Stimulated activated CD4-positive, alpha-beta T cell treated with anti-CD3 and anti-CD28 coated beads, Interleukin-12 subunit alpha, Interleukin-12 subunit beta, amount 100 ng/mL, for 48 hours (primary cell): ENCODE results near the gene IL10.
"Not testable (repeated sequence)": the region's sequence is repeated elsewhere in the genome, so short reads cannot be mapped to it uniquely, and the experiment has no call there.

Experiments
- DNase-seq, 3 donors: peaks; one replicate each; pipeline ENCODE4 v3.0.0-alpha.2; 2020; ENCODE audit warnings: low read depth in 2 of 3, low spot score in 1 of 3

IL10 gene

DNA sequence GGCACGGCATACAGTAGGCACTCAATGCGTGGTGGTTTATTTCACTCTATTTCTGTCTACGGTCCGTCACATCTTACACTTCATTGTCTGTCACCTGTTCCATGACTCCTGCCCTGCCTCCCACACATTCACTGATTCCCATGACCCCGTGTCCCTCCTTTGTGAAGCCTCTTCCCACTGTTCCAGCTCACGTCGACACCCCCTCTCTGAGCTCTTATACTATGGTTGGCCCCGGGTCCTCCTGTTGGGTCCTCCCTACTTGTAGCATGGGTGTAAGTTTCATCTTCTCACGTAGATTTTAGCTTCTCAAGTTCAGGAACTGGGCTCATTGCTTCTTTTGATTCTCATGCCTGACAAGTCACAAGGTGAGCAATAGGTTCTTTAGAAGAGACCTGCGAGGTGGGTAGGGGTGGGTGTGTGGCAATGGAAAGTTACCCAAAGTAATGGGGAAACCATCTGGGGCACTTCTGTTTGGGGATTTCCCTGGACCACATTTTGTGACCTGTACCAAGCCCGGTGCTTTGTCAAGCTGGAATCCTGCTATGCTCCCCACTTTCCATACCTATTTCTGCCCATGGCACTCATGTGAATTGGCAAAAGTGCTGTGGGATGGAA lies 22.1 kb upstream of the IL10 start:
- peak in 1 of 3 donors; percentile 53 for DNase-seq

GRCh38 chr1:206793620-206794019 lies 21.3 kb upstream of the IL10 start:
- DNase-seq: no peak

DNA sequence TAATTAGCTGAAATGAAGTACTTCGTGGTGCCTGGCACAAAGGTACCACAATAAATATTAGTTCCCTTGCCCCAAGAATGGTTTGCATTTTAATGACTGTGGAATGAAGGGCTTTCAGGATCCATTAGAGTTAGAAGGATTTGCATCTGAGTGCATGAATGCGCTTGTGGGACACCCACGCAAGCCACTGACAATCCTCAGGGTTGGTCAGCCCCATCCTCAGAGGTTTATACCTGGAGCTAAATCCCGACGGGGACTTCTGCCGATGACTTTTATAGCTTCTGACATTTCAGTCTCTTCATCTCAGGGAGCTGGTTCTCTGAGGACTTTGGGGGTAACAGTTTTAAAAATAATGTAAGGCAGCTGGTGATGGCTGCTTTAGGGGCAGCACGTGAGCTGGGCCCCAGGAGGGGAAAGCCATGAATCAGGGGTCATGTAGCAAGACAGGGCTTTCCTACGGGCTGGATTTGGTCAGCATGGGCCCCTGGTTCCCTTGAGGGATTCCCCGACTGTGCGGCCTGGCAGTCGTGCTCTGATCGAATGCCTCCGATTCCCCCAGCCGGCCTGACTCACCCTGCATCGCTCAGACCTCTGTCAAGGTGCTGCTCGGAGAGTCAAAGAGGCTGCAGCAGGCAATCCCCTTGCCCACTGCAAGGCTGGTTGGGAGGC lies 20.8 kb upstream of the IL10 start:
- DNase-seq: no peak

DNA sequence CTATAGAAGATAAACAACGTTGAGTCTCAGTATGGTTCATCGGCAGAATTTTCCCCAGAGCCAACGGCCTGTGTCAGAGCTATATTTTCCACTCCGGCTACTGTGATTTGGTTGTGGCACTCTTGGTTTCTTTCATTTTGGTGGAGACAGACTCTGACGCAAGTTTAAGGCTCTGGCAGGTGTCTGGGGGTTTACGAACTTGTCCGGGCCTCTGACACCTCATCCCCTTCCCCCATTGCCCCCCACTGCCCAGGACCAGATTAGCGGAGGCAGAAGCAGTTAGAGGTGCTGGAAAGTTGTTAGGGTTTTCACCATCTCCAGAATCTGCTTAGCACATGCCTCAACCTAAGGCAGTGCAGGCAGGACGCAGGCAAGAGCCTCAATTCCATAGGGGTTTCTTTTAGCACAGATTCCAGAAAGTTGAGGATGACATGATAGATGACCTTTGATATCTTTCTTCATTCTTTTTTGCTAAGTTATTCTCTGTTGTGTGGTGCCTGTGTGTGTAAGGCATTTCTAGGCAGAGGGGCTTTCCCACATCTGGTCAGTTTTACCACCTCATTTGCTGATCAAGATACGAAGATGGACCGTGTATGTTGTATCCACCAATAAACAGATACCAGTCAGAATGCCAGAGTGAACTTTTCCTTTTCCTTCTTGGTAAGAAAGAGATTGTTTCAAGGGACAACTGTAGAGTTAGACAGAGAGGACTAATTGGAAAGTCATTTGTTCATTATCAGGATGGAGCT lies 18.4 kb upstream of the IL10 start:
- no peak for DNase-seq

GRCh38 chr1:206788487-206789050 lies 16.3 kb upstream of the IL10 start:
- no peak for DNase-seq

DNA sequence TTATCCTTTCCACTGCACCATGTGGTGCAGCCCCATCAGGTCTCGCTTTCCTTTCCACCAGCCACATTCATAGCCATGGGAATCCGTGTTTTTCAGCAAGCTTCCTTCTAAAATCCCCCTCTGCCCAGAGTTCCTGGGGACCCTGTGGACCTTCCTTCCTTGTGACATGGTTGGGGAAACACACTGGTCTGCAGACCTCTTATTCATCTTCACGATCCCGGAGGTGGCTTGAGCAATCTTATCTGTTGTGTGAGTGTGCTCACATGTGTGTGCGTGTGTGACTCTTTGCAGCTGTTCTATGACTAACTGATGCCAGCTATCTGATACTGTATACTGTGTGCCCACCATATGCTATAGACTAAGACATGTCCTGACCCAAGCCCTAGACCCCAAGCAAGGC lies 15.6 kb upstream of the IL10 start:
- DNase-seq: no peak

GRCh38 chr1:206786212-206786886 lies 14.1 kb upstream of the IL10 start:
- DNase-seq: no peak

DNA sequence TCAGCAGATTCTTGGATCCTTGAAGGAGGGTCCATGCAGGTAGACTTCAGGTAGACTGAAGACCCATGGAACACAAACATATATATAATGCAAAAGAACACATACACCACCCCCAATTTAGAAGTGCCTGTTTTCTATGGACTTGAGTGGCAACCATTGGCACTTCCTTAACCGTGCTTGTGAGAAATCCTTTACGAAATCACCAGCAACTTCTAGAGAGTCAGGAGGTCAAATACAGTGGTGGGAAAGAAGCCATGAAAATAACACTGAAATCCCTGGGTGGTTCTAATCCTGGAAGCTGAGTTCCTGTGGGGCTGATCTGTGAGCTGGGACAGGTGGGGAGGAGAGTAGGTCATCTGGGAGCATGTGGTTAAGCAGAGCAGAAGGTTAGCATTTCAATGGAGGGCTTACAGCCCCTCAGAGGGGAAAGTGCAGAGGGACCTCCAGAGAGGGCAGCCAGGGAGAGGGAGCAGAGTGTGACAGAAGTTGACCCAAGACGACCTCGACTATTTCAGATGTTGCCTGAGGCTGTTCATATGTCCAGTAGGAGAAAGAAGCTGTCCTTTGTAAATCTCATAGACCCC lies 13.0 kb upstream of the IL10 start:
- no peak for DNase-seq

DNA sequence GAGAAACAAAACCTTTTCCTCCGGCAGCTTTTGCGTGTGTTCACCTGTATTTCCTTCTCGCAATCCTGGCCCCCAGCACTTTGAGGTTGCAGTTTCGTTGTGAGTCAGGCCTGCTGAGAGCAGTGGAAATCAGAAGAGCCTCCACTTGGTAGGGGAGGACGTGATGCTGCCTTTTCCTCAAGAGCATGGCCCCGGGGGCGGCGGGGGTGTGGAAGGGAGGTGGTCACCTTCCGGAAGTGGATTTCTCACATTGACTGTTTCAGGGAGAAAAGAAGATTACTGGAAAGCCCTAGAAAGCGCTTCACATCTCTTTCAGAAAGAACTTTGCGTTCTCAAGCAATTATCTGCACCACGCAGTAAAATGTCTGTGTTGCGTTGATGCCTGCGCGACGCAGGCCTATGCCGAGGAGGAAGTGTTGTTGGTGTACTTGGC lies 12.2 kb upstream of the IL10 start:
- peak; percentile 87 to 90 (median 88) for DNase-seq

- DNase-seq: no peak
Measured at GRCh38 chr1:206783506-206783905, 11.2 kb upstream of the IL10 start.

GRCh38 chr1:206782448-206782847 lies 10.2 kb upstream of the IL10 start:
- DNase-seq: no peak

- DNase-seq: no peak
Measured at GRCh38 chr1:206779638-206780037, 7.3 kb upstream of the IL10 start.

DNA sequence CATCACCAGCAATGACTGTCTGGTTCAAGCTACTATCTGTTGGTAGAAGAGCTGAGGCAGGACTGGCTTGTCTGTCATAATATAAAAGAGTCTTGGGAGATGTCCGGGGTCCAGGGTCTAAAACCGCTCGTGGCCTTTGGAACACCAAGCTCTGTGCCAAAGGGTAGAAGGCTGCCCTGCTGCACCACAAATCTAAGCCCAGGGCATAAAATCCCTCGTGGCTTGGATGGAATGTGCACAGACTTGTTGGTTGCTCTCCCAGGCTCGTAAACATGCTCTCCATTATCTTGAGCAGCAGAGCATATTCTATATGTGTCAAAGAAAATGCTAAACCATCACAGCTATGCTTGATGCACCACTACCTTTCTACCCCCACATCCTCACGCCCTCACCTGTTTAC lies 6.6 kb upstream of the IL10 start:
- not testable (repeated sequence) for DNase-seq

- no peak for DNase-seq
Measured at GRCh38 chr1:206778031-206778430, 5.7 kb upstream of the IL10 start.

DNA sequence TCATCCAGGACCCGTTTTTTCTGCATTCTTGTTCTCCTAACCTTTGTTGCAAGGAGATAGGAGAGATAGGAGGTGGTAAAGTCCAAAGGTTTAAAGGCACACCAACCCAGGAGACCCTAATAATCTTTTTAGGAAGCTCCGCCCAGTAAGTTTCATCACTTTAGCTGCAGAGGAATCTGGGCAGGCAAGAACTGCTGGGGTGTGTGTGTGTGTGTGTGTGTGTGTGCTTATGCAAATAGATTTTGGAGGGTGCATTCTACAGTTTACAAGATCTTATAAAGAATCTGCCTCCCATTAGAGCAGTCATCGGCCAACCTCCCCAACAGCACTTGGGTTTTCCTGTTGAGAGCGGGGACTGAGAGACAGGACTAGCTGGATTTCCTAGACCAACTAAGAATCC lies 3.9 kb upstream of the IL10 start:
- no peak for DNase-seq

GRCh38 chr1:206774093-206774492 lies 1.8 kb upstream of the IL10 start:
- no peak for DNase-seq

GRCh38 chr1:206771338-206771692 lies 979 bp downstream of the IL10 start:
- no peak for DNase-seq

GRCh38 chr1:206770531-206771337 lies 1.6 kb downstream of the IL10 start, which contains the start of gene IL19:
Gene IL19, plus strand, starts transcription at chr1:206770773. Its CDS starts 65,890 bp downstream, at chr1:206836663.
- no peak for DNase-seq

DNA sequence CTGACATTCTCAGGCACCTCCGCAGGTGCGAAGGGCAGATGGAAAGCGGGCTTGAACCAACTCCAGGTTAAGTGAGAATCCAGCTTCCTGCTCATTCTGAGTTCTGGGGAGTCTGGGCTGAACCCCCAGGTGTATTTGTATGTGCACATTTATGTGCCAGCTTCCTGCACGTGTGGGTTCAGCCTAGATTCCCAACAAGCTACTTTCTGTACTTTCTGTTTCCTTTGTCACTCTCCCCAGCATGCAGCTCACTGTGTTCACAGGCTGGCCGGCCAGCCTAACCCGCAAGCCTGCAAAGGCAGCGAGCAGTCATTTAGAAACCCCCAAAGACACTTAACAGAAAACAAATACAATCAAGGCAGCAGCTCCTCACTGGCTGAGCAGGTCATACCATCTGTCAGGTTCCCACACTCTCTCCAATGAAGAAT lies 3.0 kb downstream of the IL10 start:
- DNase-seq: peak; percentile 52 to 63 (median 62)
